ENCODE measurements around the gene AADAC.
"Not testable (repeated sequence)": the region's sequence is repeated elsewhere in the genome, so short reads cannot be mapped to it uniquely, and the experiment has no call there.

AADAC gene

GRCh38 chr3:151813799-151814198 is at the start of gene AADAC:
AADAC (plus strand) TSS chr3:151814116; CDS start chr3:151814163, 47 bp downstream.
- DNase-seq (no peak), ATAC-seq (no peak)

- ATAC-seq, DNase-seq: not testable (repeated sequence)
Observed at GRCh38 chr3:151764699-151765098, 49.2 kb upstream of the AADAC start.

GRCh38 chr3:151765685-151766084 is 48.2 kb upstream of the AADAC start:
- DNase-seq: no peak
- no peak for ATAC-seq

- no peak for DNase-seq
- ATAC-seq: no peak
Observed at GRCh38 chr3:151766454-151766853, 47.5 kb upstream of the AADAC start.

- ATAC-seq (no peak), DNase-seq (no peak)
Observed at GRCh38 chr3:151768393-151768930, 45.5 kb upstream of the AADAC start.

GRCh38 chr3:151769175-151769574 is 44.7 kb upstream of the AADAC start:
- DNase-seq: no peak
- no peak for ATAC-seq

- no peak for DNase-seq
- no peak for ATAC-seq
Observed at GRCh38 chr3:151770956-151771355, 43.0 kb upstream of the AADAC start.

GRCh38 chr3:151772825-151773480 is 41.0 kb upstream of the AADAC start:
- ATAC-seq: no peak
- no peak for DNase-seq

- DNase-seq (no peak), ATAC-seq (no peak)
Observed at GRCh38 chr3:151774235-151774634, 39.7 kb upstream of the AADAC start.

- ATAC-seq (no peak), DNase-seq (no peak)
Observed at GRCh38 chr3:151774910-151775309, 39.0 kb upstream of the AADAC start.

- DNase-seq: no peak
- no peak for ATAC-seq
Observed at GRCh38 chr3:151775314-151776258, 38.3 kb upstream of the AADAC start.

GRCh38 chr3:151776259-151776740 is 37.6 kb upstream of the AADAC start:
- ATAC-seq (no peak), DNase-seq (no peak)

- DNase-seq: no peak
- ATAC-seq: no peak
Observed at GRCh38 chr3:151777880-151778279, 36.0 kb upstream of the AADAC start.

- ATAC-seq: no peak
- DNase-seq: no peak
Observed at GRCh38 chr3:151787626-151788025, 26.3 kb upstream of the AADAC start.

GRCh38 chr3:151788401-151788800 is 25.5 kb upstream of the AADAC start:
- DNase-seq (no peak), ATAC-seq (no peak)

GRCh38 chr3:151789853-151790463 is 24.0 kb upstream of the AADAC start:
- no peak for DNase-seq
- no peak for ATAC-seq

GRCh38 chr3:151790763-151791162 is 23.2 kb upstream of the AADAC start:
- ATAC-seq, DNase-seq: not testable (repeated sequence)

- DNase-seq (no peak), ATAC-seq (no peak)
Observed at GRCh38 chr3:151792411-151792810, 21.5 kb upstream of the AADAC start.

GRCh38 chr3:151793636-151794035 is 20.3 kb upstream of the AADAC start:
- DNase-seq: no peak
- ATAC-seq: no peak

GRCh38 chr3:151794080-151794479 is 19.8 kb upstream of the AADAC start:
- no peak for DNase-seq
- no peak for ATAC-seq

GRCh38 chr3:151795276-151795675 is 18.6 kb upstream of the AADAC start:
- ATAC-seq (no peak), DNase-seq (no peak)

- ATAC-seq: no peak
- no peak for DNase-seq
Observed at GRCh38 chr3:151796105-151796680, 17.7 kb upstream of the AADAC start.

Measured in stimulated activated naive CD8-positive, alpha-beta T cell treated with anti-CD3 and anti-CD28 coated beads, Interleukin-15, Interleukin-2, amounts not matched to agents 100 U/mL and 50 U/mL, for 24 hours (primary cell).